GM12891 (cell line): ENCODE results near the gene JADE3. TPM values are rescaled to one million over a fixed set of nuclear protein-coding genes. Genes with fewer than 3 reads are reported as not detected.

Source experiments
- DNase-seq: peaks from one replicate; pipeline ENCODE4 v3.0.0; 2011; ENCODE audit warnings: low spot score; ENCODE audit not compliant: insufficient read length
- FAIRE-seq: peaks from 2 replicates; lab custom pipeline; 2011; peaks lifted over from hg19 to GRCh38; lab: Jason Lieb, UNC
- PAX5 ChIP-seq: IDR thresholded peaks from 2 replicates; pipeline ENCODE4 v1.6.1; 2011; ENCODE audit warnings: low read length, moderate library complexity, mild to moderate bottlenecking; ENCODE audit not compliant: insufficient read depth, severe bottlenecking
- POLR2A ChIP-seq: IDR thresholded peaks from 2 replicates; pipeline ENCODE4 v1.6.1; 2011; ENCODE audit warnings: low read depth, low read length, control low read depth
- POLR2AphosphoS5 ChIP-seq: IDR thresholded peaks from 2 replicates; pipeline ENCODE4 v1.6.1; 2011; ENCODE audit warnings: low read depth, low read length, control low read depth
- POU2F2 ChIP-seq: IDR thresholded peaks from 2 replicates; pipeline ENCODE4 v1.6.1; 2011; ENCODE audit warnings: low read depth, mild to moderate bottlenecking, control low read depth, low read length, moderate library complexity
- SPI1 ChIP-seq: IDR thresholded peaks from 2 replicates; pipeline ENCODE4 v1.6.1; 2011; ENCODE audit warnings: low read depth, low read length, control low read depth
- TAF1 ChIP-seq: IDR thresholded peaks from 2 replicates; pipeline ENCODE4 v1.6.1; 2011; ENCODE audit warnings: low read depth, low read length, control low read depth
- polyA plus RNA-seq: library from polyadenylated mRNA; unstranded; fragments of >200 nt; gene quantifications from one replicate; pipeline ENCODE4 v1.2.1, GENCODE V29; 2012; ENCODE audit warnings: low read depth, missing spikeins, inconsistent platforms; ENCODE audit not compliant: missing spikeins

JADE3 gene
- polyA plus RNA-seq, result 0.39 TPM

DNA sequence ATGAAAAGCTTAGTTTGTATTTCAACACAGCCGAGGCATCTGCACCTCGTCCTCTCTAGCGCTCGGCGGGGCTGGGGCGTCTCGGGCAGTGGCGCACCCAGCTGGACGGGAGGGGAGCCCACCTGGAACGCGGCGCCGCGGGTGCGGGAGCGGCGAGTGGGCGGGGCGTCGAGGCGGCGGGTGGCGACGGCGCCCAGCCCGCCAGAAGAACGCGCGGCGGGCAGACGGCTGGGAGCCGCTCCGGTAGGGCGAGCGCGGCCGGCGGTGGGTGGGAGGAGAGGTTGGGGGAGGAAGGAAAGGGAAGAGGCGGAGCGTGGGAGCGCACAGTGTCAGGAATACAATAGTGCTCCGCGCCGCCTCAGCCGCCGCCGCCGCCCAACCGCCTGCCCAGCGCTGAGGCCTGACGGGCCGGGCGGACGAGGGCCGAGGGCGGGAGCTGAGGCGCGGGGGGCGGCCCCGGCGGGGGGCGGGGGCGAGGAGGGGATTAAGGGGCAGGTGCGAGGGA, at the start of gene JADE3:
Gene JADE3 (plus strand): TSS at position 324 of the 505 bp plus-strand sequence. CDS start 72,474 bp downstream, outside the sequence.
- TF ChIP-seq PAX5, result no peak
- TF ChIP-seq POLR2A, result no peak
- no peak for TF ChIP-seq TAF1
- TF ChIP-seq POLR2AphosphoS5, result no peak
- no peak for TF ChIP-seq SPI1
- TF ChIP-seq POU2F2, result no peak
- peak; percentile 75 for FAIRE-seq
- no peak for DNase-seq

DNA sequence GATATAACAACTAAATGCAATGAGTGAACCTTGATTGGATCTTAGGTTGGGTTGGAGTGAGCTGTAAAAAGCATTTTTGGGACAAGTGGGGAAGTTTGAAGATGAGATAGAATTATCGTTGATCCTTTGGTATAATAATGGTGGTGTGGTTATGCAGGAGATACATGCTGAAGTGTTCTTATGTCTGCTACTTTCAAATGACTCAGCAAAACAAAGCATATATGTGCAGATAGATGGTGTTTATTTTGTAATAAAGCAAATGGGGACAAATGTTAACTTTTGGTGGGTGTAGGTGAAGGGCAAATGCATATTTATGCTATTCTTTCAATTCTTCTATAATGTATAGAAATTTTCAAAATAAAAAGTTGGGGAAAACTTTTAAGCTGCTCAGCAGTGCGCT, 49.1 kb upstream of the JADE3 start:
- DNase-seq (no peak), FAIRE-seq (no peak)
- TF ChIP-seq POLR2A (no peak), PAX5 (no peak), SPI1 (no peak), POLR2AphosphoS5 (no peak), TAF1 (no peak), POU2F2 (no peak)

DNA sequence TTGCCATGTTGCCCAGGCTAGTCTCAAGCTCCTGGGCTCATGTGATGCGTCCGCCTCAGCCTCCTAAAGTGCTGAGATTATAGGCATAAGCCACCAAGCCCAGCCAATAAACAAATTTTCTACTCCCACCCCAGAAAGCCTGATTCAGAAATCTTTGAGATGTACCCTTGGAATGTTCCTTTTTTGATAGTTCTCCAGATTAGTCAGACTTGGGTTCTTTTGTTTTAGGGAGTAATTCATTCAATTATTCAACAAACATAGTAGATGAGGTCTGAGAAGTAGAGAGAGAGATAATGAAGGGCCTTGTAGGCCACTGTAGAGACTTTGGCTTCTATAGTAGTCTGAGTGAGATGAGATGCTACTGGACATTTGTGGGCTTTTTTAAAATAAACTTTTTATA, 47.6 kb upstream of the JADE3 start:
- TF ChIP-seq POU2F2 (no peak), POLR2AphosphoS5 (no peak), SPI1 (no peak), PAX5 (no peak)
- FAIRE-seq (no peak), DNase-seq (no peak)

DNA sequence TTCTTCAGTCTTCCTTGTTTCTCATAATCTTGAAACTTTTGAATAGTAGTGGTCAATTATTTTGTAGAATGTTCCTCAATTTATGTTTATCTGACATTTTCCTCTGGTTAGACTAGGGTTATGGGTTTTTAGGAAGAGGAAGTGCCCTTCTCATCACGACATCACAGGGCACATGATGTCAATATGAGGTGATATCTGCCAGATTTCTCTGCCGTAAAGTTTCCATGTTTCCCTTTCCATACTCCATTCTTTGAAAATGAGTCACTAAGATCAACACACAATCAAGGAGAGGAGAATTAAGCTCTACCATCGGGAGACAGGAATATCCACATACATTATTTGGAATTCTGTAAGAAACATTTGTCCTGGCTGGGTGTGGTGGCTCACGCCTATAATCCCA, 46.9 kb upstream of the JADE3 start:
- no peak for FAIRE-seq
- DNase-seq, result no peak
- TF ChIP-seq POLR2A, result no peak
- no peak for TF ChIP-seq POLR2AphosphoS5
- no peak for TF ChIP-seq SPI1
- TF ChIP-seq PAX5, result no peak
- no peak for TF ChIP-seq POU2F2
- TF ChIP-seq TAF1, result no peak

DNA sequence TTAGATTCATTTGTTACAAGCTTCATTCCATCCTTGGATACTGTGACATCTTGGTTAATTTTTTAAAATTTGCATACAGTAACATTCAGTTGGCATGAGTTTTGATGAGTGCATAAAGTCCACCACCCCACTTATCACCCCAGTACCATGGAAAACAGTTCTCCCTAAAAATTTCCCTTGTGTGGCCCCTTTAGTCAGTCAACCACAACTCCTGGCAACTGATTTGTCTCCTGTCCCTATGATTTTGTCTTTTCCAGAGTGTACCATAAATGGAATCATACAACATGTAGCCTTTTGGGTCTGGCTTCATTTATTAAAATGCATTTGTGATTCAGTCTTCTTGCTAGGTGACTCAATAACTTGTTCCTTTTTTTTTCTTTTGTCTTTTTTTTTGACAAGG, 45.5 kb upstream of the JADE3 start:
- TF ChIP-seq POLR2AphosphoS5 (no peak), POU2F2 (no peak), SPI1 (no peak), TAF1 (no peak), PAX5 (no peak), POLR2A (no peak)
- FAIRE-seq (no peak), DNase-seq (no peak)

DNA sequence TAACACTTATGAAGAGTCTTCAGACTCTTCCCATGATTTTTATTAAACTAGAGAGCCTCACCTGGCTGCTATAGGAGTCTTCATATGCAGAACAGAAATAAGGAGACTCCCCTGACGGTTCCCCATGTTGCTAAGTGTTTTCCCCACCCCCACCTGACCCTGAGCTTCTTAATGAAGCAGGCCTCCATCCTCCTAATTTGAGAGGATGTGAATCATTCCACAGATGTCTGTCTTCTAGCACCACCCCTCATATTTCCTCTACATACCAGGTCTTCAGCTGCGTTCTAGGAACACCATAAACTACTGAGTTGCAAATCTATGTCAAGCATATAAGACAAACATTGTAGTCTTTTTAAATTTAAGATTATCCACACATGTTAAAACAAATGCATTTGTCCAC, 38.5 kb upstream of the JADE3 start:
- DNase-seq (no peak), FAIRE-seq (no peak)
- no peak for TF ChIP-seq SPI1
- no peak for TF ChIP-seq TAF1
- TF ChIP-seq POLR2AphosphoS5, result no peak

DNA sequence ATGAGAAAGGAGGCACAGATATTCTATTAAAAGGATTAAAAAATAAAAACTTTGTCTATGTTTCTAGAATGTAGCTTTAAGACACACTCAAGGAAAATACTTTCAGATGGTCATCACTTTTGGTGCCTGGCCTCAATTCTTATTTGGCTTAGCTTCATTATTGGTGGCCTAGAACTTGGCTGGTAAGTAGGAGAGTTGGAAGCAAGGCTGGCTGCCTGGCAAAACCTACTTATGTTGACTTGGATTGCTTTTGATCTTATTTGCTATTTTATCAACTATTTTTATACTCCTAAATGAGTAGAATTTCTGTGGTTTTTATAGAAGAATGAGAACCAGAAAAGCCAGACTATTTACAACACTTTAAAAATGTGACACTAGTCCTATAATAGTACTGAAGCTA, 35.3 kb upstream of the JADE3 start:
- no peak for FAIRE-seq
- DNase-seq, result no peak
- TF ChIP-seq POLR2A (no peak), SPI1 (no peak)

DNA sequence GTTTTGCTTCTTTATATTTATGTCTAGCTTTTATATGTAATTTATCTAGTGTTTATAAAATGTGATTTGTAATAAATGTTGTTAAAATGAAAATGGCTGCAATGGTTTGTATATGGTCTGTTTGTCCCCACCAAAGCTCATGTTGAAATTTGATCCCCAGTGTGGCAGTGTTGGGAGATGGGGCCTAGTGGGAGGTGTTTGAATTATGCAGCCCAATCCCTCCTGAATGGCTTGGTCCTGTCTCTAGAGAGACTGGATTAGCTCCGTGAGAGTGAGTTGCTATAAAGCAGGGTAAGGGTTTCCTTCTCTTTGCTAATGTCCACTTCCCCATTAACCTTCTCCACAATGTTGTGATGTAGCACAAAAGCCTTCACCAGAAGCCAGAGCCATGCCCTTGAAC, 30.0 kb upstream of the JADE3 start:
- TF ChIP-seq SPI1, result no peak
- TF ChIP-seq POLR2A, result no peak
- TF ChIP-seq TAF1, result no peak
- TF ChIP-seq POLR2AphosphoS5, result no peak
- TF ChIP-seq PAX5, result no peak
- TF ChIP-seq POU2F2, result no peak
- no peak for DNase-seq
- FAIRE-seq, result no peak

DNA sequence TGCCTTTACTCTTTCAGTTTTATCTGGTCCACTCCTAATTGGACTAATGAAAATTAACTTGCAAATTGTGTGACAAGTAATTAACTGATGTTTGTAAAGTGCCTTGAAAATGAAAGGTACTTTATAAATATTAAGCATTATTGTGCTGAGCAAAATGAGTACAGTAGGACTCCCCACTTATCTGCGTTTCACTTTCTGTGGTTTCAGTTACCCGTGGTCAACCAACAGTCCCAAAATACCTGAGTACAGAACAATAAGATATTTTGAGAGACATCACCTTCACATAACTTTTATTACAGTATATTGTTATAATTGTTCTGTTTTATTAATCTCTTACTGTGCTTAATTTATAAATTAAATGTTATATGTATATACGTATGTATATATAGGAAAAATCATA, 27.4 kb upstream of the JADE3 start:
- DNase-seq (no peak), FAIRE-seq (no peak)

DNA sequence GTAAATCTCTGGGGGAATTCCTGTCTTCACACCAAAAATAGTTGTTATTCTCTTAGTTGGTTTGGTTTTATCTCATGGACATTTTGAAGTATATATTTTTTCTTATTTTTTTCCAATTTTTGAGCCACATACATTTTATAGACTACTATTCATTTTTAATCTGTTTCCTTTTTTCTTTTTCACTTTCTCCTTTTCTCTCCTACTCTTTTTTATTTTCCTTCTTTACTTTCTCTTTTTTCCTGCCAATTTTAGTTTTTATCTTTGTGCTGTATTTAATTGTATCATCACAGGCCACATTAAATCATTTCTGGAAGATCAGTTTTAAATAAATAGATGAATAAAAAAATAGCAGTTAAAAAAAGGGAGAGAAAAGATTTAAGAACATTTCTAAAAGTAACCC, 14.0 kb upstream of the JADE3 start:
- DNase-seq, result no peak
- no peak for FAIRE-seq
- no peak for TF ChIP-seq SPI1
- TF ChIP-seq PAX5, result no peak
- no peak for TF ChIP-seq POLR2A
- TF ChIP-seq POLR2AphosphoS5, result no peak
- no peak for TF ChIP-seq POU2F2
- no peak for TF ChIP-seq TAF1

More for the DNA sequence above, 27.4 kb upstream of the JADE3 start:
- TF ChIP-seq SPI1 (no peak), PAX5 (no peak), POLR2A (no peak), TAF1 (no peak), POLR2AphosphoS5 (no peak), POU2F2 (no peak)
